ENCODE measurements around the gene DPH7.
"Not testable (repeated sequence)": the region's sequence is repeated elsewhere in the genome, so short reads cannot be mapped to it uniquely, and the experiment has no call there.

DPH7 gene

GRCh38 chr9:137613259-137613658 is 34.5 kb upstream of the DPH7 start:
- Mint-ChIP-seq H3K27ac (no peak overlapping the region), H3K36me3 (peaks cover 2% of the 10 kb centered on the region), H3K4me3 (no peak overlapping the region), H3K4me1 (peaks cover 22% of the 10 kb centered on the region), H3K27me3 (no peaks in the 10 kb centered on the region), H3K9me3 (no peaks in the 10 kb centered on the region)
- no peak for ATAC-seq (ENCODE audit: low read depth)
- no peak for DNase-seq (ENCODE audit: low spot score in 2 of 2)

DNA sequence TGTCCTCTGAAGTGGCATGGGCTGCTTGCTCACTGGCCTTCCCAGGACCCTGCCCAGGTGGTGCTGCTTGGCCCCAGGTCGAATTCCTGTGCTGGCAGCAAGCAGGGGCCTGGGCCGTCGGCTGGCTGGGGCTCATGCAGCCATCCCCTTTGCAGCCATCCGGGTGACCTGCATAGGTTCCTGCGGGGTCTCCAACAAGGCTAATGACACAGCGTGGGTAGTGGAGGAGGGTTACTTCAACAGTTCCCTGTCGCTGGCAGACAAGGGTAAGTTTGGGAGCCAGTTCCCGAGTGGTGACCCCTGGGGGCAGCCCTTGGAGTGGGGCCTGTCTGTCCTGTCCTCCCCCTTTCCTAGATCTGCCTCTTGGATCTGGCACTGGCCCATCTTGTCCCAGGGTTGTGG is 34.0 kb upstream of the DPH7 start:
- ATAC-seq (ENCODE audit: low read depth), result no peak
- no peak overlapping the region for H3K4me3 Mint-ChIP-seq
- H3K4me1 Mint-ChIP-seq, result peaks cover 17% of the 10 kb centered on the region
- H3K27ac Mint-ChIP-seq, result no peak overlapping the region
- H3K36me3 Mint-ChIP-seq, result peaks cover 2% of the 10 kb centered on the region
- no peaks in the 10 kb centered on the region for H3K27me3 Mint-ChIP-seq
- H3K9me3 Mint-ChIP-seq, result no peaks in the 10 kb centered on the region
- DNase-seq (ENCODE audit: low spot score in 2 of 2), result no peak

GRCh38 chr9:137611623-137612609 is 33.2 kb upstream of the DPH7 start:
- no peaks in the 10 kb centered on the region for H3K9me3 Mint-ChIP-seq
- H3K27me3 Mint-ChIP-seq, result no peaks in the 10 kb centered on the region
- H3K4me1 Mint-ChIP-seq, result peaks cover 20% of the 10 kb centered on the region
- H3K36me3 Mint-ChIP-seq, result peaks cover 2% of the 10 kb centered on the region
- peak; percentile 43 for ATAC-seq (ENCODE audit: low read depth)
- H3K4me3 Mint-ChIP-seq, result no peak overlapping the region
- H3K27ac Mint-ChIP-seq, result no peak overlapping the region
- no peak for DNase-seq (ENCODE audit: low spot score in 2 of 2)

- no peak for ATAC-seq (ENCODE audit: low read depth)
- no peaks in the 10 kb centered on the region for H3K9me3 Mint-ChIP-seq
- peaks cover 22% of the 10 kb centered on the region for H3K4me1 Mint-ChIP-seq
- H3K4me3 Mint-ChIP-seq, result no peak overlapping the region
- H3K36me3 Mint-ChIP-seq, result peaks cover 2% of the 10 kb centered on the region
- H3K27ac Mint-ChIP-seq, result no peak overlapping the region
- no peaks in the 10 kb centered on the region for H3K27me3 Mint-ChIP-seq
- DNase-seq (ENCODE audit: low spot score in 2 of 2), result no peak
Observed at GRCh38 chr9:137610944-137611343, 32.2 kb upstream of the DPH7 start.

DNA sequence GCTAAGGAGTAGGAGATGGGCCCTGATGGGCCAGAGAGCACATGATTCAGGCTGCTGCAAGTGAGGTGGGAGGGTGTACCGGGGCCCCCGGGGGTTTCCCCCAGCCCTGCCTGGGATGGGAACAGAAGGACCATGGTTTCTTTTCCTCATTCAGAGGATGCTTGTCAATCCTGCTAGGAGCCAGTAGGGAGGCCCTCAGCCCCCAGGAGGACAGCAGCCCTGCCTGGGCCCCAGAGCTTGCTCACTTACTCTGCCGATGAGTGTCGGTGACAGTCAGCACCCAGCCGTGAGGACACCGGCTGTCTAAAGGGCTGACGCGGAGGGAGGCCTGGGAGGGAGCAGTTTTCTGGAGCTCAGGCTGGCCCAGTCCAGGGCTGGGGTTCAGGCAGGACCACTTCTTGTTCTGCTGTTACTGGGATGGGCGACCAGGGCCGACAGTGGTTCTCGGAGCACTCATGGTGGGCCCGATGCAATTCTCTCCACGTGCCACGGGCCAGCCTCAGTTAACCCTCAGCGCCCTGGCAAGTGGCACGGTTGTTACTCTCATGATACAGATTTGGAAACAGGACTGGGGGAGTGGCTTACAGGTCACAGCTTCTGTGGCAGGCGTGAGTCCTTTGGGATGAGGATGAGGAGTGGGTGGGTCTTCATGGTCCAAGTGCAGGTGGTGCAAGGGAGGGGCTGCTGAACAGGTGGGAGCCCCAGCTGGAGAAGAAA is 28.6 kb upstream of the DPH7 start:
- peak overlapping the region; percentile 78 for H3K4me3 Mint-ChIP-seq
- H3K27ac Mint-ChIP-seq, result no peak overlapping the region
- DNase-seq (ENCODE audit: low spot score in 2 of 2) (no peak), ATAC-seq (ENCODE audit: low read depth) (no peak)
- H3K36me3 Mint-ChIP-seq, result no peaks in the 10 kb centered on the region
- no peaks in the 10 kb centered on the region for H3K9me3 Mint-ChIP-seq
- H3K4me1 Mint-ChIP-seq, result peaks cover 25% of the 10 kb centered on the region
- H3K27me3 Mint-ChIP-seq, result no peaks in the 10 kb centered on the region

DNA sequence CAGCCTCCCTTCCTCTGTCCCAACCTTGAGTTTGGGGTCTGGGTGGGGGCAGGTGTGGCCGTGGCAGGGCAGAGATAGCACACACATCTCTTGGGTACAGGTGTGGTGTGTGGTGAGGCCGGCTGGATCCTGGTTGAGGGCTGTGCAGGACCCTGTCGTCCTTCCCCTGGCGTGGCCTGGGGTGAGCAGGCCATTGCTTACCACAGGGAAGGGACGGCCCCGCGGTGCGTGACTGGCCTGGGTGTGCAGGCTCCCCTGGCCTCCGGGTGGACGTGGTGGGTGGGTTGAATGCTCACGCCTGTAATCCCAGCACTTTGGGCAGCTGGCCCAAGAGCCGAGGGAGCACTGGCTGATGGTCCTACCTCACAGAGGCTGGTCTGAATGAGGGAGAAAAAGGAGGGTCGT is 28.0 kb upstream of the DPH7 start:
- ATAC-seq (ENCODE audit: low read depth) (no peak), DNase-seq (ENCODE audit: low spot score in 2 of 2) (no peak)
- H3K9me3 Mint-ChIP-seq, result no peaks in the 10 kb centered on the region
- peak overlapping the region; percentile 78 for H3K4me3 Mint-ChIP-seq
- H3K4me1 Mint-ChIP-seq, result peaks cover 20% of the 10 kb centered on the region
- no peaks in the 10 kb centered on the region for H3K36me3 Mint-ChIP-seq
- H3K27me3 Mint-ChIP-seq, result no peaks in the 10 kb centered on the region
- no peak overlapping the region for H3K27ac Mint-ChIP-seq

- Mint-ChIP-seq H3K27me3 (no peaks in the 10 kb centered on the region), H3K9me3 (no peaks in the 10 kb centered on the region), H3K4me3 (peak overlapping the region; percentile 78), H3K36me3 (no peaks in the 10 kb centered on the region), H3K4me1 (peaks cover 16% of the 10 kb centered on the region), H3K27ac (no peak overlapping the region)
- ATAC-seq (ENCODE audit: low read depth) (peak; percentile 2), DNase-seq (ENCODE audit: low spot score in 2 of 2) (peak in 1 of 2 donors; percentile 47)
Observed at GRCh38 chr9:137606005-137606621, 27.4 kb upstream of the DPH7 start.

- no peak within 1 kb of the TSS for H3K27ac Mint-ChIP-seq
- no peaks in the 10 kb centered on the region for H3K36me3 Mint-ChIP-seq
- H3K9me3 Mint-ChIP-seq, result no peaks in the 10 kb centered on the region
- peak within 1 kb of the TSS; percentile 78 for H3K4me3 Mint-ChIP-seq
- H3K4me1 Mint-ChIP-seq, result peaks cover 16% of the 10 kb centered on the region
- DNase-seq (ENCODE audit: low spot score in 2 of 2) (peak; percentile 74 to 78), ATAC-seq (ENCODE audit: low read depth) (peak; percentile 81)
- H3K27me3 Mint-ChIP-seq, result no peaks in the 10 kb centered on the region
Observed at GRCh38 chr9:137605121-137606004, 26.6 kb upstream of the DPH7 start, which contains the start of gene ARRDC1. ARRDC1 (plus strand) TSS chr9:137605686; CDS start chr9:137605718, 32 bp downstream.

- no peak overlapping the region for H3K27ac Mint-ChIP-seq
- ATAC-seq (ENCODE audit: low read depth) (no peak), DNase-seq (ENCODE audit: low spot score in 2 of 2) (peak in 1 of 2 donors; percentile 28)
- H3K27me3 Mint-ChIP-seq, result no peaks in the 10 kb centered on the region
- peaks cover 16% of the 10 kb centered on the region for H3K4me1 Mint-ChIP-seq
- H3K4me3 Mint-ChIP-seq, result peak overlapping the region; percentile 62
- H3K9me3 Mint-ChIP-seq, result no peaks in the 10 kb centered on the region
- H3K36me3 Mint-ChIP-seq, result no peaks in the 10 kb centered on the region
Observed at GRCh38 chr9:137604345-137605086, 25.8 kb upstream of the DPH7 start.

- ATAC-seq (ENCODE audit: low read depth) (no peak), DNase-seq (ENCODE audit: low spot score in 2 of 2) (no peak)
- H3K4me3 Mint-ChIP-seq, result peak overlapping the region; percentile 62
- H3K36me3 Mint-ChIP-seq, result no peaks in the 10 kb centered on the region
- H3K27me3 Mint-ChIP-seq, result no peaks in the 10 kb centered on the region
- no peak overlapping the region for H3K27ac Mint-ChIP-seq
- peaks cover 16% of the 10 kb centered on the region for H3K4me1 Mint-ChIP-seq
- no peaks in the 10 kb centered on the region for H3K9me3 Mint-ChIP-seq
Observed at GRCh38 chr9:137603879-137604278, 25.2 kb upstream of the DPH7 start.

GRCh38 chr9:137602661-137603060 is 23.9 kb upstream of the DPH7 start:
- H3K4me1 Mint-ChIP-seq, result peaks cover 21% of the 10 kb centered on the region
- H3K27me3 Mint-ChIP-seq, result no peaks in the 10 kb centered on the region
- DNase-seq (ENCODE audit: low spot score in 2 of 2) (no peak), ATAC-seq (ENCODE audit: low read depth) (no peak)
- H3K9me3 Mint-ChIP-seq, result no peaks in the 10 kb centered on the region
- no peak overlapping the region for H3K4me3 Mint-ChIP-seq
- H3K27ac Mint-ChIP-seq, result no peak overlapping the region
- no peaks in the 10 kb centered on the region for H3K36me3 Mint-ChIP-seq

- H3K4me1 Mint-ChIP-seq, result peaks cover 8% of the 10 kb centered on the region
- ATAC-seq (ENCODE audit: low read depth) (no peak), DNase-seq (ENCODE audit: low spot score in 2 of 2) (no peak)
- no peaks in the 10 kb centered on the region for H3K9me3 Mint-ChIP-seq
- no peaks in the 10 kb centered on the region for H3K27me3 Mint-ChIP-seq
- H3K36me3 Mint-ChIP-seq, result no peaks in the 10 kb centered on the region
- no peak overlapping the region for H3K27ac Mint-ChIP-seq
- H3K4me3 Mint-ChIP-seq, result no peak overlapping the region
Observed at GRCh38 chr9:137598943-137599342, 20.2 kb upstream of the DPH7 start.

DNA sequence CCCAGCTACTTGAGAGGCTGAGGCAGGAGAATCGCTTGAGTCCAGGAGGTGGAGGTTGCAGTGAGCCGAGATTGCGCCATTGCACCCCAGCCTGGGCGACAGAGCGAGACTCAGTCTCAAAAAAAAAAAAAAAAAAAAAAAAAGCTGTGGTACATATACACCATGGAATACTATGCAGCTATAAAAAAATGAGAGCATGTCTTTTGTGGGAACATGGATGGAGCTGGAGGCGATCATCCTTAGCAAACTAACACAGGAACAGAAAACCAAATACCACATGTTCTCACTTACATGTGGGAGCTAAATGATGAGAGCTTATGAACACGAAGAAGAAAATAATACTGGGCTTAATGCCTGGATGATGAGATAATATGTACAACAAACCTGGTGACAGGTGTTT is 17.9 kb upstream of the DPH7 start:
- ATAC-seq (ENCODE audit: low read depth); H3K27ac Mint-ChIP-seq; H3K4me3 Mint-ChIP-seq; H3K36me3 Mint-ChIP-seq; H3K4me1 Mint-ChIP-seq; DNase-seq (ENCODE audit: low spot score in 2 of 2); H3K9me3 Mint-ChIP-seq; H3K27me3 Mint-ChIP-seq: not testable (repeated sequence)

All from memory B cell (primary cell).